HEK293 (cell line): Measurements from ENCODE around the gene GPBAR1.

Source experiments
- CTCF ChIA-PET: fragments of 350-600 bp; formaldehyde crosslinking; extraction: SDS; loops from one replicate; lab custom pipeline; 2021; ENCODE audit warnings: antibody characterized with exemption; lab: Yijun Ruan, JAX
- POLR2A ChIA-PET: fragments of 300-600 bp; formaldehyde crosslinking; extraction: SDS; loops from one replicate; lab custom pipeline; 2020; ENCODE audit warnings: antibody characterized with exemption, inconsistent platforms; lab: Yijun Ruan, JAX
- H3K27ac ChIP-seq: fragments of 200-500 bp; sonication (Bioruptor generic); 2 replicates; pipeline ENCODE4 v1.5.1; 2014; ENCODE audit warnings: low read depth, low read length, control low read depth, inconsistent platforms; ENCODE audit errors: extremely low read depth
- H3K36me3 ChIP-seq, 2 experiments: fragments of 200-500 bp in 1 of 2; sonication (Bioruptor generic) in 1 of 2; 1 replicate in 1 of 2; 2 replicates in 1 of 2; pipeline ENCODE4 v1.5.1; 2014 to 2017; ENCODE audit warnings: inconsistent platforms in 2 of 2, low read length in 2 of 2; ENCODE audit not compliant: control insufficient read depth in 2 of 2, insufficient read depth in 1 of 2
- H3K4me1 ChIP-seq: fragments of 200-500 bp; sonication (Bioruptor generic); 2 replicates; pipeline ENCODE4 v1.5.1; 2014; ENCODE audit warnings: mild to moderate bottlenecking, low read length, inconsistent platforms; ENCODE audit not compliant: control insufficient read depth, insufficient read depth
- H3K4me3 ChIP-seq: 2 replicates; pipeline ENCODE4 v1.5.1; 2011; ENCODE audit warnings: low read depth, mild to moderate bottlenecking, control low read depth, low read length, moderate library complexity
- H3K9me3 ChIP-seq: fragments of 200-500 bp; sonication (Bioruptor generic); 2 replicates; pipeline ENCODE4 v1.5.1; 2014; ENCODE audit warnings: low read depth, low read length, inconsistent platforms; ENCODE audit not compliant: control insufficient read depth, insufficient read depth
- EGR2 ChIP-seq: fragments of 450-650 bp; formaldehyde crosslinking; IDR thresholded peaks from 2 replicates; pipeline ENCODE4 v1.5.1; 2016; ENCODE audit warnings: low read depth, missing biosample characterization, missing genetic modification characterization
- KLF1 ChIP-seq: fragments of 450-650 bp; formaldehyde crosslinking; IDR thresholded peaks from 2 replicates; pipeline ENCODE4 v1.5.1; 2016; ENCODE audit warnings: missing biosample characterization, missing genetic modification characterization
- SETDB1 ChIP-seq: IDR thresholded peaks from one replicate; pipeline ENCODE4 v1.6.1; 2017; ENCODE audit warnings: mild to moderate bottlenecking, low read length, moderate library complexity, mixed read lengths; ENCODE audit not compliant: insufficient read length
- ZBTB8A ChIP-seq: fragments of 450-650 bp; formaldehyde crosslinking; IDR thresholded peaks from 2 replicates; pipeline ENCODE4 v1.5.1; 2016; ENCODE audit warnings: missing biosample characterization, missing genetic modification characterization
- ZFHX2 ChIP-seq: fragments of 450-650 bp; formaldehyde crosslinking; conservative IDR thresholded peaks from 2 replicates; pipeline ENCODE4 v1.5.1; 2016; ENCODE audit warnings: missing biosample characterization, missing genetic modification characterization
- ZIC2 ChIP-seq: fragments of 450-650 bp; formaldehyde crosslinking; IDR thresholded peaks from 2 replicates; pipeline ENCODE4 v1.5.1; 2016; ENCODE audit warnings: missing biosample characterization, missing genetic modification characterization
- ZNF223 ChIP-seq: fragments of 450-650 bp; formaldehyde crosslinking; IDR thresholded peaks from 2 replicates; pipeline ENCODE4 v1.5.1; 2016; ENCODE audit warnings: missing biosample characterization, missing genetic modification characterization
- ZNF341 ChIP-seq: fragments of 450-650 bp; formaldehyde crosslinking; IDR thresholded peaks from 2 replicates; pipeline ENCODE4; 2016; ENCODE audit warnings: low read depth, missing biosample characterization, missing genetic modification characterization
- ZNF366 ChIP-seq: fragments of 450-650 bp; formaldehyde crosslinking; conservative IDR thresholded peaks from 2 replicates; pipeline ENCODE4 v1.5.1; 2016; ENCODE audit warnings: missing biosample characterization, missing genetic modification characterization
- ZNF473 ChIP-seq: fragments of 450-650 bp; formaldehyde crosslinking; IDR thresholded peaks from 2 replicates; pipeline ENCODE4 v1.5.1; 2017; ENCODE audit warnings: missing biosample characterization, missing genetic modification characterization
- ZNF514 ChIP-seq: fragments of 450-650 bp; formaldehyde crosslinking; IDR thresholded peaks from 2 replicates; pipeline ENCODE4 v1.5.1; 2016; ENCODE audit warnings: missing biosample characterization, missing genetic modification characterization
- ZNF555 ChIP-seq: fragments of 450-650 bp; formaldehyde crosslinking; conservative IDR thresholded peaks from 2 replicates; pipeline ENCODE4 v1.5.1; 2017; ENCODE audit warnings: missing biosample characterization, mild to moderate bottlenecking, missing genetic modification characterization, inconsistent platforms
- ZNF560 ChIP-seq: fragments of 450-650 bp; formaldehyde crosslinking; IDR thresholded peaks from 2 replicates; pipeline ENCODE4 v1.5.1; 2017; ENCODE audit warnings: missing biosample characterization, missing genetic modification characterization, borderline replicate concordance
- ZNF621 ChIP-seq: fragments of 450-650 bp; formaldehyde crosslinking; IDR thresholded peaks from 2 replicates; pipeline ENCODE4 v1.5.1; 2017; ENCODE audit warnings: missing biosample characterization, missing genetic modification characterization
- ZNF626 ChIP-seq: fragments of 450-650 bp; sonication (Bioruptor Pico); formaldehyde crosslinking; IDR thresholded peaks from 2 replicates; pipeline ENCODE4 v1.5.1; 2018; ENCODE audit warnings: missing biosample characterization, missing genetic modification characterization, inconsistent platforms
- ZNF645 ChIP-seq: fragments of 450-650 bp; formaldehyde crosslinking; IDR thresholded peaks from 2 replicates; pipeline ENCODE4; 2016; ENCODE audit warnings: missing biosample characterization, missing genetic modification characterization
- ZNF76 ChIP-seq: fragments of 450-650 bp; formaldehyde crosslinking; IDR thresholded peaks from 2 replicates; pipeline ENCODE4; 2016; ENCODE audit warnings: low read depth, missing biosample characterization, missing genetic modification characterization, borderline replicate concordance
- TF ChIP-seq, protein P1 (sequence below): fragments of 450-650 bp; formaldehyde crosslinking; IDR thresholded peaks from 2 replicates; pipeline ENCODE4 v1.5.1; 2016; ENCODE audit warnings: missing biosample characterization, missing genetic modification characterization
- TF ChIP-seq, protein P2 (sequence below): sonication (generic); formaldehyde crosslinking; IDR thresholded peaks from 2 replicates; pipeline ENCODE4 v1.8.1; 2022; ENCODE audit warnings: mild to moderate bottlenecking, moderate library complexity, missing genetic modification reagents
- TF ChIP-seq, protein P3 (sequence below): fragments of 450-650 bp; formaldehyde crosslinking; IDR thresholded peaks from 2 replicates; pipeline ENCODE4 v1.5.1; 2017; ENCODE audit warnings: missing biosample characterization, missing genetic modification characterization
- TF ChIP-seq, protein P4 (sequence below): fragments of 450-650 bp; formaldehyde crosslinking; IDR thresholded peaks from 2 replicates; pipeline ENCODE4 v1.5.1; 2016; ENCODE audit warnings: missing biosample characterization, missing genetic modification characterization, low read depth

GPBAR1 gene

DNA sequence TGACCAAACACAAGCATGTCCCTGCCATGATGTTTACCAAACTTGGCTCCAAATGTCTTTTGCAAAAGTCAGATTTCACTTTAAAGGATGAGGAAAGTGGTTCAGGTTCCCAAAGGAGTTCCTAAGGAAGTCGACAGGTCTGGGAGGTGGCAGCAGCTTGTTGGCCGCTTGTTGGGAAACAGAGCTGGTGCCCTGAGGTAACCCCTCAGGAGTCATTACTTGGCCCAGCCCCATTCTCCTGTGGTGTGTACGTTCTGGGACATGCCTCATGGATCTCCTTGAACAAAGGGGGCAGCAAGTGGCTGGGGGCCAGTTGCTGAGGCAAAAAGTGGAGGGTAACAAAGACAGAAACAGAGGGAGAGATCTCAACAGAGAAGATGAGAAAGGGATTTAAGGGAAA, 20.6 kb downstream of the GPBAR1 start (continued):
- TF ChIP-seq, protein P1, sequence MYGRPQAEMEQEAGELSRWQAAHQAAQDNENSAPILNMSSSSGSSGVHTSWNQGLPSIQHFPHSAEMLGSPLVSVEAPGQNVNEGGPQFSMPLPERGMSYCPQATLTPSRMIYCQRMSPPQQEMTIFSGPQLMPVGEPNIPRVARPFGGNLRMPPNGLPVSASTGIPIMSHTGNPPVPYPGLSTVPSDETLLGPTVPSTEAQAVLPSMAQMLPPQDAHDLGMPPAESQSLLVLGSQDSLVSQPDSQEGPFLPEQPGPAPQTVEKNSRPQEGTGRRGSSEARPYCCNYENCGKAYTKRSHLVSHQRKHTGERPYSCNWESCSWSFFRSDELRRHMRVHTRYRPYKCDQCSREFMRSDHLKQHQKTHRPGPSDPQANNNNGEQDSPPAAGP: no peak
- no peak for TF ChIP-seq SETDB1

GRCh38 chr2:218282173-218282991, 21.6 kb downstream of the GPBAR1 start:
- CTCF ChIA-PET: interaction anchor here (1.2 kb wide), 1 partner anchor 9 kb away, joined by 4 read pairs; no protein-coding TSS in a partner anchor
- Histone ChIP-seq H3K27ac (no peak overlapping the region), H3K9me3 (no peaks in the 10 kb centered on the region), H3K4me3 (no peak overlapping the region), H3K36me3 (peaks cover 0 to 43% of the 10 kb centered on the region in 2 experiments; a peak in 2 of 3 replicates), H3K4me1 (no peaks in the 10 kb centered on the region)
- POLR2A ChIA-PET: no interaction called here
- TF ChIP-seq ZNF76: no peak
- no peak for TF ChIP-seq ZNF626 (tag by site-specific recombination)
- TF ChIP-seq ZBTB8A (tag by site-specific recombination): no peak
- TF ChIP-seq, protein P2, sequence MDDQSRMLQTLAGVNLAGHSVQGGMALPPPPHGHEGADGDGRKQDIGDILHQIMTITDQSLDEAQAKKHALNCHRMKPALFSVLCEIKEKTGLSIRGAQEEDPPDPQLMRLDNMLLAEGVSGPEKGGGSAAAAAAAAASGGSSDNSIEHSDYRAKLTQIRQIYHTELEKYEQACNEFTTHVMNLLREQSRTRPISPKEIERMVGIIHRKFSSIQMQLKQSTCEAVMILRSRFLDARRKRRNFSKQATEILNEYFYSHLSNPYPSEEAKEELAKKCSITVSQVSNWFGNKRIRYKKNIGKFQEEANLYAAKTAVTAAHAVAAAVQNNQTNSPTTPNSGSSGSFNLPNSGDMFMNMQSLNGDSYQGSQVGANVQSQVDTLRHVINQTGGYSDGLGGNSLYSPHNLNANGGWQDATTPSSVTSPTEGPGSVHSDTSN: no peak
- TF ChIP-seq ZIC2: peak; percentile 42
- TF ChIP-seq EGR2 (tag by site-specific recombination): peak; percentile 47
- TF ChIP-seq ZNF560 (tag by site-specific recombination): no peak
- TF ChIP-seq ZNF341 (tag by site-specific recombination): no peak
- TF ChIP-seq ZNF514 (tag by site-specific recombination): no peak
- TF ChIP-seq ZNF223: no peak
- TF ChIP-seq ZNF621 (tag by site-specific recombination): no peak
- TF ChIP-seq ZNF645 (tag by site-specific recombination): no peak
- no peak for TF ChIP-seq ZNF473 (tag by site-specific recombination)
- 0 out of 2 replicates have a peak, but pooled peaks have one; percentile 16 for TF ChIP-seq ZFHX2 (tag by site-specific recombination)
- no peak for TF ChIP-seq ZNF366 (tag by site-specific recombination)

DNA sequence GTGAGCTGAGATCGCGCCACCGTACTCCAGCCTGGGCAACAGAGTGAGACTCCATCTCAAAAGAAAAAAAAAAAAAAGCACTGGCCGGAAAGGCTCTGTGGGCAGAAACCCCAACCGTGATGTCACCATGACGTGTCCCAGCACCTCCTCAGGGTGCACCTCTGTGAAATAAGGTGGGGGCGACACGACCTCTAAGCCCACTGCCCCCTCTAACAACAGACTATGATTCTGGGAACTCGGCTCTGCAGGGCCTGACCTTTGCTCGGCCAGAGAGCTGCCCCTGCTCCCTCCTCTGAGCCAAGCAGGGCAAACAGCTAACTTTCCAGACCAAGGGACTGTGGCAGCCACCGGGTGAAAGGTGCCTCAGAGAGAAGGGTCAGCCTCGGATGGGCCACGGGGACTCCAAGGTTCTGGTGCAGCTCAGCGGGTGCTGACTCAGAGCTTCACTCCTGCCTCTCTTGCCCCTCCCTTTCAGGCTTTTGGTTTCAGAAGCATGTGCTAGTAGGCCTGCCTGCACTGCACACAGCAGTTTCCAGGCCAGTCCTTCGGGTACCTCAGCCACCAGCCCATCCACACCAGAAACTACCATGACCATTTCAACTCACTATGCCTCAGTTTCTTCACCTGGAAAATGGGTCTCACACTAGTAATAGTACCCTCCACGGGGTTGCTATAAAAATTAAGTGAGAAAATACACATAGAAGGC, 23.4 kb downstream of the GPBAR1 start:
- H3K9me3 ChIP-seq: no peaks in the 10 kb centered on the region
- H3K36me3 ChIP-seq: peaks cover 0 to 24% of the 10 kb centered on the region in 2 experiments; a peak in 2 of 3 replicates
- H3K27ac ChIP-seq: no peak overlapping the region
- H3K4me1 ChIP-seq: no peaks in the 10 kb centered on the region
- ChIA-PET POLR2A (interaction anchor here (0.6 to 2.1 kb wide), 2 partner anchors 11 to 14 kb away, joined by 3 to 10 read pairs; partner anchors contain the start of genes AAMP and PNKD), CTCF (interaction anchor here (1.1 to 4.8 kb wide), 3 partner anchors 8 to 72 kb away, joined by 3 to 59 read pairs (median 5); partner anchors contain the start of genes AAMP, CATIP, PNKD and TMBIM1)
- TF ChIP-seq ZNF555 (tag by site-specific recombination) (no peak), KLF1 (tag by site-specific recombination) (no peak)
- TF ChIP-seq, protein P3, sequence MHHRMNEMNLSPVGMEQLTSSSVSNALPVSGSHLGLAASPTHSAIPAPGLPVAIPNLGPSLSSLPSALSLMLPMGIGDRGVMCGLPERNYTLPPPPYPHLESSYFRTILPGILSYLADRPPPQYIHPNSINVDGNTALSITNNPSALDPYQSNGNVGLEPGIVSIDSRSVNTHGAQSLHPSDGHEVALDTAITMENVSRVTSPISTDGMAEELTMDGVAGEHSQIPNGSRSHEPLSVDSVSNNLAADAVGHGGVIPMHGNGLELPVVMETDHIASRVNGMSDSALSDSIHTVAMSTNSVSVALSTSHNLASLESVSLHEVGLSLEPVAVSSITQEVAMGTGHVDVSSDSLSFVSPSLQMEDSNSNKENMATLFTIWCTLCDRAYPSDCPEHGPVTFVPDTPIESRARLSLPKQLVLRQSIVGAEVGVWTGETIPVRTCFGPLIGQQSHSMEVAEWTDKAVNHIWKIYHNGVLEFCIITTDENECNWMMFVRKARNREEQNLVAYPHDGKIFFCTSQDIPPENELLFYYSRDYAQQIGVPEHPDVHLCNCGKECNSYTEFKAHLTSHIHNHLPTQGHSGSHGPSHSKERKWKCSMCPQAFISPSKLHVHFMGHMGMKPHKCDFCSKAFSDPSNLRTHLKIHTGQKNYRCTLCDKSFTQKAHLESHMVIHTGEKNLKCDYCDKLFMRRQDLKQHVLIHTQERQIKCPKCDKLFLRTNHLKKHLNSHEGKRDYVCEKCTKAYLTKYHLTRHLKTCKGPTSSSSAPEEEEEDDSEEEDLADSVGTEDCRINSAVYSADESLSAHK (tag by site-specific recombination): peak; percentile 91
- TF ChIP-seq, protein P4, sequence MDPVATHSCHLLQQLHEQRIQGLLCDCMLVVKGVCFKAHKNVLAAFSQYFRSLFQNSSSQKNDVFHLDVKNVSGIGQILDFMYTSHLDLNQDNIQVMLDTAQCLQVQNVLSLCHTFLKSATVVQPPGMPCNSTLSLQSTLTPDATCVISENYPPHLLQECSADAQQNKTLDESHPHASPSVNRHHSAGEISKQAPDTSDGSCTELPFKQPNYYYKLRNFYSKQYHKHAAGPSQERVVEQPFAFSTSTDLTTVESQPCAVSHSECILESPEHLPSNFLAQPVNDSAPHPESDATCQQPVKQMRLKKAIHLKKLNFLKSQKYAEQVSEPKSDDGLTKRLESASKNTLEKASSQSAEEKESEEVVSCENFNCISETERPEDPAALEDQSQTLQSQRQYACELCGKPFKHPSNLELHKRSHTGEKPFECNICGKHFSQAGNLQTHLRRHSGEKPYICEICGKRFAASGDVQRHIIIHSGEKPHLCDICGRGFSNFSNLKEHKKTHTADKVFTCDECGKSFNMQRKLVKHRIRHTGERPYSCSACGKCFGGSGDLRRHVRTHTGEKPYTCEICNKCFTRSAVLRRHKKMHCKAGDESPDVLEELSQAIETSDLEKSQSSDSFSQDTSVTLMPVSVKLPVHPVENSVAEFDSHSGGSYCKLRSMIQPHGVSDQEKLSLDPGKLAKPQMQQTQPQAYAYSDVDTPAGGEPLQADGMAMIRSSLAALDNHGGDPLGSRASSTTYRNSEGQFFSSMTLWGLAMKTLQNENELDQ (tag by site-specific recombination): no peak
- TF ChIP-seq, all 188 proteins: peak for 1
- no peak overlapping the region for H3K4me3 ChIP-seq
